GM12878 (cell line): ENCODE results near the gene BSND.

Experiments used
- BRCA1 ChIP-seq: IDR thresholded peaks from 2 replicates; pipeline ENCODE4 v1.6.1; 2011; ENCODE audit warnings: low read depth, low read length, improper control_type of control experiment
- CEBPZ ChIP-seq: fragments of 150-350 bp; IDR thresholded peaks from 2 replicates; pipeline ENCODE4 v1.6.1; 2016; ENCODE audit warnings: low read depth, low read length
- CHD2 ChIP-seq: IDR thresholded peaks from 2 replicates; pipeline ENCODE4 v1.6.1; 2011; ENCODE audit warnings: low read depth, low read length, improper control_type of control experiment, borderline replicate concordance
- CTCF ChIP-seq, 3 experiments: IDR thresholded peaks in 2 of 3; conservative IDR thresholded peaks in 1 of 3; 2 replicates each; pipeline ENCODE4 v1.5.1; 2011; ENCODE audit warnings: low read depth in 3 of 3, low read length in 3 of 3, mild to moderate bottlenecking in 3 of 3, control low read depth in 2 of 3, moderate library complexity in 2 of 3, inconsistent platforms in 1 of 3, mixed read lengths in 1 of 3; ENCODE audit not compliant: control insufficient read depth in 2 of 3, insufficient read depth in 1 of 3; ENCODE audit errors: extremely low read depth in 1 of 3
- HCFC1 ChIP-seq: fragments of 150-350 bp; IDR thresholded peaks from 2 replicates; pipeline ENCODE4 v1.6.1; 2014; ENCODE audit warnings: low read length
- RAD51 ChIP-seq: fragments of 450-650 bp; IDR thresholded peaks from 2 replicates; pipeline ENCODE4 v1.6.1; 2016; ENCODE audit warnings: moderate library complexity, mild to moderate bottlenecking, inconsistent platforms
- SPI1 ChIP-seq: IDR thresholded peaks from 2 replicates; pipeline ENCODE4 v1.6.1; 2011; ENCODE audit warnings: low read depth, mild to moderate bottlenecking, low read length, moderate library complexity, borderline replicate concordance; ENCODE audit not compliant: insufficient read depth
- TAF1 ChIP-seq: IDR thresholded peaks from 2 replicates; pipeline ENCODE4 v1.6.1; 2011; ENCODE audit warnings: mild to moderate bottlenecking, low read depth, low read length, borderline replicate concordance
- ZBTB4 ChIP-seq: fragments of 450-650 bp; formaldehyde crosslinking; IDR thresholded peaks from 2 replicates; pipeline ENCODE4 v1.4.0; 2022; ENCODE audit warnings: mild to moderate bottlenecking, moderate library complexity

GRCh38 chr1:55057956-55058298 is 59.2 kb downstream of the BSND start:
- TF ChIP-seq BRCA1 (no peak), CHD2 (no peak), CTCF (IDR thresholded peaks at IDR 0.05 in 2 of 3, conservative IDR thresholded peaks at IDR 0.05 in 1 of 3; ENCODE audit: control insufficient read depth in 2 of 3, extremely low read depth in 1 of 3, insufficient read depth in 1 of 3, low read depth in 3 of 3, low read length in 3 of 3) (no peak), ZBTB4 (CRISPR knock-in tag) (no peak), CEBPZ (no peak), TAF1 (no peak), RAD51 (no peak), HCFC1 (no peak), SPI1 (no peak)
